Hematopoietic multipotent progenitor cell treated with erythropoietin and hydrocortisone succinate and interleukin-3 and kit ligand, for 6 days (in vitro differentiated cells): ENCODE results near the gene ST6GALNAC6.
A peak's percentile ranks its signal among the peaks of the same experiment; 100 is the strongest.

Experiments
- DNase-seq: peaks from one replicate; pipeline ENCODE4 v3.0.0-alpha.2; 2015

Gene ST6GALNAC6

DNA sequence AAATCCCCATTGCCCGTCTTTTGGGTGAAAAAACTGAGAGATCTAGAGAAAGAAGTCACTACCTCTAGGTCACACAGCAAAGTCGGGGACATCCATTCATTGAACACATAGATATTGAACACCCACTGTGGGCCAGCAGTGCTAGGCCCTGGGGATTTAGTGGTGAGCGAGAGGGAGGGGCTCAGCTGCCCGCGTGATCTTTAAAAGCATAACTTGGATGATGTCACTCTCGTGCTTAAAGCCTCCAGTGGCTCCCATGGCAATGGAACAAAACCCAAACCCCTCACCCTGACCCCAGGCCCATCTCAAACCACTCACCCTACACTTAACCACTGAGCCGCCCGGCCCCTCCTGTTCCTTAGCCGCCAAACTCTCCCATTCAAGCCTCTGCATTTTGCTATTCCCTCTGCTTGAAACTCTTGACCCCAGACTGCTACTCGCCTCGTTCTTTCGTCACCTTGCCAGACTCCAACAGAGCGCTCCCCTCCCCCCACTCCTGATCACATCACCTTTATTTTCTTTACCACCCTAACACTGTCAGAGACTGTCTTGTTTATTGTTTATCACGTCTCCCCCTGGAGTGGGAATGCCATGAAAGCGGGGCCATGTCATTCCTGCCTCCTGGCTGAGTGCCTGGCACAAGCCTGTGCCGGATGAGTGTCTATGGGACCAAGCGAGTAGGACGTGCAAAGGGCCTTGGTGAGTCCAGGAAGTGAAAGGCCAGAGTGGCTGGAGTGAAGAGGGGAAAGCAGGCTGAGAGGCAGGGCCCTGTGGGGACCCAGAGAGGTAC is 31.9 kb upstream of the ST6GALNAC6 start:
- peak; percentile 55 for DNase-seq

DNA sequence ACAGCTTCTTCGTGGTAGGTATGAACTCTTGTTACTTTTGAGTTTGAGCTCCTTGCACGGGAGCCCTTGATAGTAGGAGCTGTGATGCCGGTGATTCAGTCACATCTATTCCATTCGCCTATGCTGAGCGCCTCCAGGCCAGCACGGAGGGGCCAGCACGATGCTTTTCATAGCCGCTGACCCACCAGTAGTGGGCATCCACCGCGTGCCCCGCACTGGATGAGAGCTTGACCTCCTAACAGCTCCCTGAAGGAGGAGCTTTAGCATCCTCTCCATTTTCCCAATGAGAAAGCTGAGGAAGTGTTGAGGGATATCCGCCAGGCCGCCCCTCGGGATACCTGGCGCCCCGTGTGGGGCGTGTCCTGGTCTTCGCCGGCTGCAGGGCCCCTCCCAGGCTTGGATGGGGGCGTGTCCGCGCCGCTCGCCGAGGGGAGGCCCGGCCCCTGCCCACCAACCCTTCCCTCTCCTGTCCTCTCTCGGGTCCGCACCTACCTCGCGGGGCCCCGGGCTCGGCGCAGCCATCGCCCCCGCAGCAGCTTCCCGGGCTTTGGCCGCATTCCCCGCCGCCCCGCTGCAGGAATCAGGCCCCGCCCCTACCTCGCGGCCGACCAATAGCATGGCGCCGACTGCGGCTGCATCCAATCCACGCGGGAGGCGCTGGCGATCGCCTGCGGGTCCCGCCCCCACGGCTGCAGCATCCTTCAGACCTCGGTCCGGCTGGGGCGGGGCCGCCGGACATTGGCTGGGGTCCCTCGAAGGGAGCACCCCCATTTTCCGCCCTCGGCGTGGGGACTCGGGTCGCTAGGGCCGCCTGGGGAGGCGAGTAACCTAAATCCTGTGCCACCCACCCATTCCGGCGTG is 31.1 kb upstream of the ST6GALNAC6 start, which contains the start of gene PIP5KL1:
TSS of gene PIP5KL1 (minus strand) at position 547 of the 861 bp plus-strand sequence. CDS start at position 522, 25 bp downstream.
- DNase-seq: peak; percentile 86

DNA sequence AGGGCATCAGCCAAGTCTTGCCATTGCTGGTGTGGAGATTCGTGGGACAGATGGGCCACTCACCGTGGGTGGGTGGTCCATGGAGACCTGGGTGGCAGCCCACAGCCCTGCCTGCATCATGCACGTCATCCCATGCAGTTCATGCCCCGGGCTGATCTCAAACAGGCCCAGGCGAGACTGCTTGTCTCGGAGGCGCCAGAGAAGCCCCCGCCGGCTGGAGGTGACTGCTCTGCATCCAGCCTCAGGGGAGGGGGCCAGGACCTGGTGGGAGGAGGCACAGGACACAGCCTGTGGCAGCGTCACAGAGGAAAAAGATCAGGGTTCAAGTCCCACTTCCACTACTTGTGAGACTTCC is 30.2 kb upstream of the ST6GALNAC6 start:
- DNase-seq: no peak

DNA sequence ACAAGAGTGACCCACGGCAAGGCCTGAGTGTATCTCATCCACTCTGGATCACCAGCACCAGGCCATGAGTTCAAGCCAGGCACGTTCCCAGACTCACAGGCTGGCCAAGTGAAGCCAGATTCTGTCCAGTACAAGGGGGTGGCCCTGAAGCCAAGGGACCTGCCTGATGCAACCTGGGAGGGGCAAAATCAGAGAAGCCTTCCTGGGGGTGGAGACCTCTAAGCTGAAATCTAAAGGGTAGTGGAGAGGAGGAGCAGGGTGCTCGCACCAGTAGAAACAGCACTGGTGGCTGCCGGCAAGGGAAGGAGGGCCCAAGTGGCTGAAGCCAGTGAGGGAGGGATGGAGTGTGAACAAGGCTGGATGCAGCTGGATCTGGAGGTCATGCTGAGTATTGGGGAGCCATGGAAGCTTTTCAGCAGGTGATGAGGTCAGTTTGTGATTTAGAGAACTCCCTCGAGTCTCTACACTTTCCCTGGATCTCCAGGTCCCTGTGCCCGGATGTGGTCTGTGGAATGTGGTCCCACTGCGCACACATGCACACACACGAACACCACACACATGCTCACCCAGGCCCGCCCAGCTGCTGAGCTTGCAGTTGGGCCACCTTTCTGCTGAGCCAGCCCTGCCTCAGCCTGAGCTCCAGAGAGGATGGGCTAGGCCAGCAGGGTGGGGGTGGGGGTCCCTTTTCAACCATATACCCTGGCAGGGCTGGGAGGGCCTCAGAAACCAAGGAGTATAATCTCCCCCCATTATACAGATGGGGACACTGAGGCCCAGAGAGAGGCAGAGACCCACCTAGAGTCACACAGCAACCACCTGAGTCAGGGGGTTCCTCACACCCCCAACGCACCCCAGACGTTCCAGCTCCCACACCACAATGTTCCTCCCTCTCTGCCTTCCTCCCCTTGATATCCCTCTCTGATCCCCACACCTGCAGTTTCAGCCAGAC is 29.5 kb upstream of the ST6GALNAC6 start:
- no peak for DNase-seq

DNA sequence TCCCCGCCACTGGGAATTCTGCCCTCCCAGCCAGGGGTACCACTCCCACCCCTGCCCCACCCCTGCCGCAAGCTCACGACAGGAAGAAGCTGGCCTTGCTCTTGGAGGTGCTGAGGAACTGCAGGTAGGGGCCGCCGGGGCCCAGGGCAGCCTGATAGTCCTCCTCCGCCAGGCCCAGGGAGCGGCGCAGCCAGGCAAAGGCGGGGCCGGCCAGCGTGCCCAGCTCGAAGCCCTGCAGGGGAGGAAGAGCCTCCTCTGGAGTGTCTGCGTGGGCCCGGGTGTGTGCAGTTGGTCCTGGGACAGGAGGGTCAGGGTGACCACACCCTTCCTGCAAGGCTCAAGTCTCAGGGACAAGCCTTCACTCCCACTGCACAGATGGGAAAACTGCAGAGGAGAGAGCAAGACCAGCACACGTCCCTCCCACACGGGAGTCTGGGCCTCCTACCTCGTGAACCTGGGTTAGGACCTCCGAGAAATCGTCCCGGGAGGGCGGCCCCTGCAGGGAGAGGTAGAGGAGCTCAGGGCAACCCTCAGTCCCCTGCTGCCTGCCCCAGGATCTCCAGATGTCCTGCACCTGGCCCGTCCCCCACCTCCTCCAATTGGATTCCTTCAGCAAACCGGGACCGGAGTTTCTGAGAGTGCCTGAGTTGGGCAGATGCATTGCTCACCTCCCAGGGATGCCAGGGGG is 28.7 kb upstream of the ST6GALNAC6 start:
- DNase-seq: no peak

DNA sequence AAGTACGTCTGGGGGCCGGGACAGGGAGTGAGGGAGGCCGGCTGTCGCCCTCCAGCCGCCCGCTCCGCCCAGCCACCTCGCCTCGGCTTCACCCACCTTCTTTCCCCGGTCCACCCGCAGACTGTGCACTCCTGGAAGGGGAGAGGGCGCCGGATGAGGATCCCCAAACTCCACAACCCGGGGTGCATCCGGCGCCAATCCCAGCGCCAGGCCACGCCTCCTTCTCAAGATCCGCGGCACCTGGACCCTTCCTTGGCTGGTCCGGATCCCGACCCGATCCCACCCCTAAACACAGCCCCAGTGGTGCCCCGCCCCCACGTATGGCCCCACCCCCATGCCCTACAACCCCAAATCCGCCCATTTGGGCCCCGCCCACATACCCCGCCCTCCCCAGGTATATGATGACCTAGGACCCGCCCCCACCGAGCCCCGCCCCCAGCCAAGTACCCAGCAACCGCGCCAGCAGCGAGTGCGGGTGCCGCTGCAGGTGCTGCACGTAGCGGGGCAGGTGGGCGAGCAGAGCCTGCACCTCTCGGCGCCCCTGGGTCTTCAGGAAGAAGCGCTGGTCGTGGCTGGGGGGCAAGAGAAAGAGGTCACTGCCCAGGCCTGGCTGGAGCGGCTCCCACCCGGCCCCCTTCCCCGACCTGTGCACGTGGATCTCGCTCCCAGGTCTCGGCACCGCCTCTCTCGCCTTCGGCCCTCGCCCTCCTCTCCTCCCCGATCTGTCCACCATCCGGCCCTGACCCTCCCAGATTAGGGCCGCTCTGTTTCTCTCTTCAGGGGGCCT is 28.0 kb upstream of the ST6GALNAC6 start:
- no peak for DNase-seq

DNA sequence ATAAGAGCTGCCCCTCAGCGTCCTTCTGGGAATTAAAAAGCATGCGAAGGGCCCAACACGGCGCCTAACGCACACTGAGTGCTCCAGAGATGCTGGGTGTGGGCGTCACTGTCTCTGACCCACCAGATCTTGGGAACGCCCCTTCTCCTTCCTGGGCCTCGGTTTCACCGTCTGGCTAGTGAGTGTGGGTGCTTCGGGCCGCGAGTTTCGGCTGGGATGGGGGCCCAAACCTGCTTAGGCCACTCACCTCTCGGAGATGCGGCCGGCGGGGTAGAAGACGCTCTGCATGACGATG is 27.4 kb upstream of the ST6GALNAC6 start:
- DNase-seq: no peak

DNA sequence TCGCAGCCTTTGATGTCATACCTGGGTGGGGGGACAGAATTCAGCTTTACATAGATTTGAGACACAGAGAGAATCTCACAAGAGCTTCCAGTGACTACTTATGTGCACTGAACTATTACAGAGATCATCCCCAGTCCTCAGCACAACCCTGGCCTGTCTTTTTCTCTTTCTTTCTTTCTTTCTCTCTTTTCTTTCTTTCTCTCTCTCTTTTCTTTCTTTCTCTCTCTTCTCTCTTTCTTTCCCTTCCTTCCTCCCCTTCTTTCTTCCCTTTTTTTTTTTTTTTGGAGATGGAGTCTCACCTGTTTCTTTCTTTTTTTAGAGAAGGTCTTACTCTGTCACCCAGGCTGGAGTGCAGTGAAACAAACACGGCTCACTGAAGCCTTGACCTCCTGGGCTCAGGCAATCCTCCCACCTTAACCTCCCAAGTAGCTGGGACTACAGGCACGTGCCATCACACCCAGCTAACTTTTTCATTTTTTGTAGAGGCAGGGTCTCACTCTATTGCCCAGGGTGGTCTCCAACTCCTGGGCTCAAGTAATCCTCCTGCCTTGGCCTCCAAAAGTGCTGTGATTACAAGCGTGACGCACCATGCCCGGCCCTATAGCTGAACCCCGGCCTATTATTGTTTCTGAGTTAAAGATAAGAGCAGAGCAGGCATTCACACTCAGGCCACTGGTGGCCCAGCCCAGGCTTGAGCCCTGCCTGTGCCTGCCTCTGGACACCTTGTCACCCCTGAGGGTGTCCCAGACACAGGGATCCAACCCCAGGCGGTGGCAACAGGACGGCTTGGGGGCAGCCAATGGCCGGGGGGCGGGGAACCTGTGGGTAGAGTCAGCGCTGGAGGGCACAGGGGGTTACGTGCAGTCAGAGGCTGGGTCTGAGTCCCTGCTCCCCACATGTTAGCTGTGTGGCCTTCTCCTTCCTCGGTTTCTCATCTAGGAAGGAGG is 26.8 kb upstream of the ST6GALNAC6 start:
- no peak for DNase-seq

DNA sequence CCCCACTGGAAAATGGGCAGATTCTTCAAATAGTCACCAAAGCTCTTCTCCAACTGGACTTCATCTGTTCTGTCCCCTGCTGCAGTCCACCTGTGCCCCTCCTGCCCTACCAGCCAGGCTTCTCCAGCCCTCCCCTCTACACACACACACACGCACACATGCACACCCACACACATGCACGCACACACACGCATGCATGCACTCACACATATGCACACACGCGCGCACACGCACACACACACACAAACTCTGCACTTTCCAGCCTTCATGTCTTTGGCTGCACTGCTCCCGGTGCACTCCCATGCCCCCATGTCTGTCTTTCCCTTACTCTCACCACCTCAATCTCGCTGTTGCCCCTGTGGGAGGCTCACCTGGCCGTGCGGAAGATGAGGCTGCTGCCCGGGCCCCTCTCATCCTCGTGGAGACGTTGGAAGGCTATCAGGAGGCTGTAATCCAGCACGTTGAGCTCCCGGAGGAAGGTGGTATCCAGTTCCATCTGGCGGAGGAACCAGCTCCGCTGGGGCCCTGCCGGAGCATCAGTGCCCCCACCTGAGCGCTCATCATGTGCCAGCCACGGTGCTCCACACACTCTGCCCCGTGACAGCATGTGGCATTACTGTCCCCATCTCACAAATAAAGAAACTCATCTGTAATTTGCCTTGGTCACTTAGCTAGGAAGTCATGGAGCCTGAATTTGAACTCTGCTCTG is 25.5 kb upstream of the ST6GALNAC6 start:
- no peak for DNase-seq

DNA sequence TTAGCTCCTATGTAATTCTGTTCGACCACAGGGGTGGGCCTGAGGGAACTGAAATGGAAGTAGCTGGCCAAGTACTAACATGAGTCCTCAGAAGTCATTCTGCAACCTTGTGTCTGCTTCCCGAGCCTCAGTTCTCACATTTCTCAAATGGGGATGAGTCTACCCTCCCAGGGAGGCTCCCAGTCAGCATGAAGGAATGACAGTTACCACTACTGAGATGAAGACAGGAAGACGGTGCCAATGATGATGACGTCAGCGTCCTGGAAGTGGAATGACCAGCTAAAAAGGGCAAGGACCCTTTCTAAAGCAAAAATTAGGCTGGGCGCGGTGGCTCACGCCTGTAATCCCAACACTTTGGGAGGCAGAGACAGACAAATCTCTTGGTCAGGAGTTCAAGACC is 24.4 kb upstream of the ST6GALNAC6 start:
- DNase-seq: no peak

DNA sequence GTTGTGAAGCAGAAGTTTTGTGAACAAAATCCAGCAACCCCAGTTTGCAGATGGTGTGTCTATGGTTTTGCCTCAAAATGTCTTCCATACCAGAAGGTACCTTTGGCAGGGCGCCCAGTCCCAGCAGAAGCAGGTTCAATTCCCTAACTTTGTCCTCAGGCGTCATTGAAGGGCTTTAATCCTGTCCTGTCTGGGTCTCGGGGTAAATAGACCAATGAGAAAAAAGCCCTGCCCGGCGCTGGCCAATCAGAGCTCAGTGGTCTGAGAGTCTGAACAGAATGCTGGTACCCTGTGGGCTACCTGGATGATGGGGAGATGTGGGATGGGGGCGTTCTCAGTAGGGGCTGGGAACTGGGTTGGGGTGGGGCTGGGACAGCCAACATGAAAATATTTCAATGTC is 23.6 kb upstream of the ST6GALNAC6 start:
- no peak for DNase-seq

DNA sequence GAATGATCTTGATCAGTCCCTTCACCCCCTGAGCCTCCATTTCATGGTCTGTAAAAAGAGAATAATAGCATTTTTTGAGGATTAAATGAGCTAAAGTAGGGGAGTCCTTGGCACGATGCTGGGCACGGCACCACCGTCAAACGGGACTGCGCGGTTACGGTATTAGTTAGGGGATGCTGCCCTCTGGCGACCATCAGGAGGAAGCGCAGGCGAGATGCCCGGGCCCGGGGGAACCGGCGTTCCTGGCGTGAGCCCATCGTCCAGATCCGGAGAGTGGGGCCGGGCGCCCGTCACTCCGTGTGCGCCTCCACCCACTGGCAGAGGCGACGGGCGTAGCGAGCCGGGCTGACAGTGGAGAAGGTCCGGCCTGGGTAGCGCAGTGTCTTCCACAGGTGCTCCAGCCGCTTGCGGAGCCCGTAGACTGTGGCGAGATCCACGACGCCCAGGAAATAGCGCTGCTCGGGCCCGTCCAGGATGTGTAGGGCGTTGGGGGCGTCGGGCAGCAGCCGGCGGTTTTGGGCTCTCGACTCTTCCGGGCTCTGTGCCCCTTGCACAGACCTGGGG is 22.2 kb upstream of the ST6GALNAC6 start:
- DNase-seq: peak; percentile 80

DNA sequence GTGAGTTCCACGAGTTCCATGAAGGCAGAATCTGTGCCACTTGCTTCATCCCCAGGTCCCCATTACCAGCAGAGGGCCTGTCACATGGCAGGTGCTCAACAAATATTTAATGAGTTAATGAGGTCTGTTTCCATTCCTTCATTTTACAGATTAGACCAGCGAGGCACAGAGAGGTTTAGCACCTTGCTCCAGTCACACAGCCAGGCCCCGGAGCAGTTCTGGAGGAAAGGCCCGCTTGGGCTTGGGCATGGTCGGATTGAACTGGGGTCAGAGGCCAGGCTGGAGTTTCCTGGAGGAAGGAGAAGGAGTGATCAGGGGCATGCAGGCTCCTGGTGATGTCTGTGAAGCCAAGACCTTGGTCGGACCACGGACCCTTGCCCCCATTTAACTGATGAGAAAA is 21.4 kb upstream of the ST6GALNAC6 start:
- no peak for DNase-seq

DNA sequence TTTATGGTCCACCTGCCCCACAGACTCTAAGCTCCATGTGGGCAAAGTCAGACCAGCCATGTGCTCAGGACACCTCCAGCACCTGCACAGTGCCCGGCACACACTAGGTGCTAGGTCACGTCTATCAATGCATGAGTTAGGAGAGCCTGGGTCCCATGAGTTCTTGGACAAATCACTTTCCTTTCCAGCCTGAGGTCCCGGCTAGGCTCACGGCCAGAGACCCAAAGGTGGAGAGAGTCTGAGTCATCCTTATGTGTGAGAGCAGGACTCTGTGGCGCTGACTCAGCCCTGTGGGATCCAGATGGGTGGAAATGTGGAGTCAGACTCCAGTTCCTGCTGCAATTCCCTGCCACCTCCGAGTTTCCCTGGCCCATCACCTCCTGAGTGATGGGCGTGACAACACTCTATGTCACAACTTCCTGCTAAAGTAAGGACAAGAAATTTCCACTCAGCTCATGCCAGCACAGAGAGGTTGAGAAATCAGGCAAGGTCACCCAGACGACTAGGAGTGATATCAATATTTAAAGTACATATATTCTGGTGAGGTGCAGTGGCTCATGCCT is 19.9 kb upstream of the ST6GALNAC6 start:
- DNase-seq: no peak

DNA sequence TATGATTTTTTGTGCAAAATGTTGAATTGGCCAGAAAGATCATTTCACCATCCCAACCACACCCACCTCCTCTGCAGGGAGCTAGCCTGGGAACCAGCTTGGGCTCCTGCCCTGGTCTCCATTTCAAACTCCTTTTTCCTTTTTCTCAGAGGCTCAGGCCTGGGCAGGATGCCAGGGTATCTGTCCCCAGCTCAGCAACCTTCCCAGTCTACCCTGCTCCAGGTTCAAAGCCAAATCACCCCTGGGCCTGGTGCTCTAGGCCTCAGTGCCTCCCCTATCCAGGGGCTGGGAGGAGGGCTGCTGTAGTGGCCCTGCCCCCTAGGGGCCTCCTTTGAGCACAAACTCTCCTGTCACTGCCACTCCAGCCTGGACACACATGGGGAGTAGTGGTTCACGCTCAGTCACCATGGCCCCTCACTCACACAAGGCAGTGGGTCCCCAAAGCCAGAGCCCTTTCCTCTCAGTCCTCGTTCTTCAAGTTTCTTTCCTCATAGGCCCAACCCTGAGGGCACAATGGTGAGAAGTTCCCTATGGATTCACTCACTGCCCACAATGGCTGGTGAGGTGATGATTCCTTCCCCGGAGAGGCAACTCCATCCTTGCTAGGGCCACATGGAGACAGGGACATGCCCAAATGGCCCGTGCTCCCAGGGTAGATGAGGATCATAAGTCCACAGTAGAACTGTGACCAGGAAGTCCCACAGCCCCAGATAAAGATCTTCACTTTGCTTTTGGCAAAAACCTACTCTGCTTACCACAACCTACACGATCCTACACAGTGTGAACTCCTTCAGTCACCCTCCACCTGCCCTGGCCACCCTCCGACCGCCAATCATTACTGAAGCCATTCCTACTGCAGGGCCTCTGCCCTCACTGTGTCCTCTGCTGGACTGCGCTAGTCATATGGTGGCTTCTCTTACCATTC is 19.0 kb upstream of the ST6GALNAC6 start:
- peak; percentile 75 for DNase-seq

DNA sequence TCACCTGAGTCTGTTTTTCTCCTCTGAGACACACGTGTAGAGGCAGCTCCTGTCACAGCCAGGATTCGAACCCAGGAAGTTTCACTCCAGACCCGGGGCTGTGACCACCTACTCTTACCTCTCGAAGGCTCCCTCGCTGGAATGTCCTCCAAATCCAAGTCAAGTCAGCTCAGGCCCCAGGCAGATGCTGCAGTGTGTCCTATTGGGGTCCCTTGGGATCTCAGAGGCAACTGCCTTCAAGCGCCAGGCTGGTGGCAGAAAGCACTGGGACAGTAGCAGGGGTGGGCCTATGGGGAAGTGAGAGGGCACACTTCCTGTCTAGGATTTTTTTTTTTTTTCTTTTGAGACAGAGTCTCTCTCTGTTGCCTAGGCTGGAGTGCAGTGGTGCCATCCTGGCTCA is 18.2 kb upstream of the ST6GALNAC6 start:
- no peak for DNase-seq

DNA sequence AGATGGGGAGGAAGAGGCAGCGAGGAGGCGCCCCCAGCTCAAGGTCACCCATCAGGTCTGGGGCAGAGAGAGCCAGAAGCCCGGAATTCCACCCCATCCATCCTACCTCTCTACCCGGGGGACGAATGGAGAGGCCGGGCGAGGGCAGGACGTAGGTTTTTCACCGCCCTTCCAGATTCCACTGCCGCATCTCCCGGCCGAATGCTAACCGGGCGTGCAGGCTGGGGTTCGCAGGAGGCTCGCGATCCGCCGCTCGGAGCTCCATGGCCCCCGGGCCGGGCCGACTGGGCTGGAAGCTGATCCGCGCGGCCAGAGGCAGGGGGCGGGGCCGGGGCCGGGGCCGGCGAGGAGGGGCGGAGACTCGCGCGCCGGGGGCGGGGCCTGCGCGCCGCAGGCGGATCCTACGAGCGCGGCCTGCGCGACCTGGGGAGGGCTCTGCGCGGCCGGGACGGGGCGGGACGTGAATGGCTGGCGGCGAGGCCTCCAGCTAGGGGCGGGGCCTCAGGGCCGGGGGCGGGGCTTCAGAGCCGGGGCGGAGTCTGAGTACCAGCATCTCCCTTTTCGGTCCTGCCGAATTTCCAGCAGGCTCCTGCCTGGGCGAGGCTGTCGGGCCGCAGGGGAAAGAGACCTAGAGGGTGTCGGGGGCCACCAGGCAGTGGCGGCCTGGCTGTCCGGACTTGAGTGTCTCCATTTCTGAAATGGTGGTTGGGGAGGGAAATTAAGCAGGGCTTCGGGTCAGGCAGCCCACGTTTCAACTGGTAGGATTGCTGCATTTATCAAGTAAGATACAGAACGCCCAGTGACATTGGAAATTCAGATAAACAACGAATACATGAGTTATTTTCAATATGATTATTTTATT is 17.5 kb upstream of the ST6GALNAC6 start, which contains the start of gene ST6GALNAC4:
TSS of gene ST6GALNAC4 (minus strand) at position 322 of the 862 bp plus-strand sequence. CDS start 622 bp downstream, outside the sequence.
- DNase-seq: peak; percentile 94
